ENCODE measurements around the gene PSRC1.

PSRC1 gene

DNA sequence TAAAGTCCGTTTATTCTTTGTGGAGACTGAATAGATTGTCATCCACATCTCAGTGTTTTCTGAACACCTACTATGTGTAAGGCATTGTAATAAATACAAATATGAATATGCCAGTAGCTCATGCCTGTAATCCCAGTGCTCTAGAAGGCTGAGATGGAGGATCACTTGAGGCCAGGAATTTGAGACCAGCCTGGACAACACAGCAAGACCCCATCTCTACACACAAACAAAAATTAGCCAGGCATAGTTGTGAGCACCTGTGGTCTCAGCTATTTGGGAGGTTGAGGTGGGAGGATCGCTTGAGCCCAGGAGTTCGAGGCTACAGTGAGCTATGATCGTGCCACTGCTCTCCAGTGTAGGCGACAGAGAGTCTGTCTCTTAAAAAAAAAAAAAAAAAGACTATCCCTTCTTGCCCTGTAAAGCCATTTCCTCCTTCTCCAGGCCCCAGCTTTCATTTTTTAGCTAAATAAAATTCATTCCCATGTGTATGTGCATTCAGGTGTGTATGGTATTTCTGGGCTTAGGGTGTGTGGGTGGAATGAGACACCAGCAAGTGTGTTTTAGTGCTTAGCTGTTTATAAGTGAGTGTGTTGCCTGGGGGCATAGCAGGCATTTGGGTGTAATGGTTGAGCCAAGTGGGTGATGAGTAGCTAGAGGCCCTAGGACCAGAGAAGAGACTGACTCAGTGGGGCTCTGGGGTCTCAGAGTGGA, 25.8 kb downstream of the PSRC1 start:
- DNase-seq = no peak

DNA sequence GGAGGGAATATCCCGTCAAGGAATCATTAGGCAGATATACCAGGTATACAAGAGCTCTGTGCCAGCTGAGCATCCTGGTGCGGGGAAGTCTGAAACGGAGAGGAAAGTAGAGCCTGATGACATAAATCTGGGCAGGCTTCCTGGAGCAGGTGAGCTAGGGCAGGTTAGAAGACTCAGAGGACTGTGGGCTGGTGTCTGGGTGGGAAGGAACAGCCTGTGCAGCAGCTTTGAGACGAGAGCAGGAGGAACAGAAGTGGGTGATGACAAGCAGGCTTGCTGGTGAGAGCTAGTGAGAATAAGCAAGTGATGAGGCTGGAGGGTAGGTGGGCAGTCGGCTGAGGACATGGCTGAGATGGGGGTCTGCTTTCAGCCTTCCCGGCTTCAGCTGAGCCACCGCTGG, 26.9 kb downstream of the PSRC1 start:
- peak; percentile 30 for DNase-seq

DNA sequence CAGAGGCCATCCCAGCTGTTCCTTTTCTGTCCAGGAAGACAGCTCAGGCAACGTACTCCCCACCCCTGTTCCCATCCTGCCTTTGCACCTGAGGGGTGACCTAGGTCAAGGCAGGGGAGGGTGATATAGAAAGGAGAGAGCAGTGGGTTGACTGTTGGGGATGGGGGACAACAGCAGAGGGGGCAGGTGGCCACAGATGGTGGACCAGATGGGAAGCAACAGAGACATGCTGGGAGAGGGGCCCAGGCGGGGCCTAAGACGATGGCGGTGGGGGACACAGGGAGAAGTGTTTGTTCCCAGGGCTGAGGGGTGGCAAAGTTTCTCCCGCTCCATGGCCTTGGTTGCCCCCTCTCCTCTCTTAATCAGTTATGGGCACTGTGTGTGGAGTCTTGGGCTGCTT, 27.3 kb downstream of the PSRC1 start:
- DNase-seq = no peak

DNA sequence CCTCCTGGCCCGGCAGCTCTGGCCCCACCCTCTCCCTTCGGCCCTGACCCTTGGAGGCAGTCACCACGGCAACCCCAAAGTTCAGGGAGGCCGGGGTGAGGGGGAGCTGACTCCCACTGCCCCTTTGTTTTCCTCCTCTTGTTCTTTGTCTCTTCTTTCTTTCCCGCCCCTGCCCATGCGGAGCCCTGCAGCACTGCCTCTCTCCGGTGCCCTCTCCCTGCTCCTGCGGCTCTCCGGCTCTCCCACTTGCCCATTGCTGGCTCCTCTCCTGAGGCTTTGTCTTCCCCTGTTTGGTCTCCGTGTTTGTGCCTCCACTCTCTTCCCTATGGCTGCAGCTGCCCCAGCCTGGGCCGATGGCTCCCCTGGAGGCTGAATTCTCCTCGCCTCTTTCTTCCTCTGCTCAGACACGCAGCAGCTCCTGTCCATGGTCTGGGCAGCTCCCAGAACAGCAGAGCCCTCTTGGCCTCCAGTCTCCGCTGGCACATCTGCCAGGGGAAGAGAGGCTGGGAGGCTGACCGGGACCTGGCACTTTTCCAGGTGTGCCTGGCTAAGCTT, 27.8 kb downstream of the PSRC1 start:
- peak; percentile 85 for DNase-seq

DNA sequence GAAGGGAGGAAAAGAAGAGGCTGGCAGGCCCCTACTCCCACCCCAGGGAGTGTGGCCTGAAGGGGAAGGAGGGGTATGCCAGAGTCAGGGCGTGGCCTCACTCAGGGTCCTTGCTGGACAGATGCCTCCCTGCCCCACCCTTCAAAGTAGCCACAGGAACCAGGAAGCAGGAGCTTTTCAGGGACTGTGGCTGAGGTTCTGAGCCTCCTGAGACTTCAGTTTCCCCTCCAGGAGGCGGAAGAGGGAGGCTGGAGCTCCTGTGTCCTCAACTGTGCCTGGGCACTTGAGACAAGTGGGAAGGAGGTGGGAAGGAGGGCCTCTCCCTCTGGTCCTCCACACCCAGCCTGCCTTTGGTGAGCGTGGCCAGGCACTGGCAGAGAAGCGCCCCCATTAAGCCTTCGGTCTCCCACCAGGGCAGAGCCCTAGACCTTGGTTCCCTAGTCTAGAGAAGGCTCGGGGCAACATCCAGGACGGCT, 28.3 kb downstream of the PSRC1 start:
- peak; percentile 67 for DNase-seq

DNA sequence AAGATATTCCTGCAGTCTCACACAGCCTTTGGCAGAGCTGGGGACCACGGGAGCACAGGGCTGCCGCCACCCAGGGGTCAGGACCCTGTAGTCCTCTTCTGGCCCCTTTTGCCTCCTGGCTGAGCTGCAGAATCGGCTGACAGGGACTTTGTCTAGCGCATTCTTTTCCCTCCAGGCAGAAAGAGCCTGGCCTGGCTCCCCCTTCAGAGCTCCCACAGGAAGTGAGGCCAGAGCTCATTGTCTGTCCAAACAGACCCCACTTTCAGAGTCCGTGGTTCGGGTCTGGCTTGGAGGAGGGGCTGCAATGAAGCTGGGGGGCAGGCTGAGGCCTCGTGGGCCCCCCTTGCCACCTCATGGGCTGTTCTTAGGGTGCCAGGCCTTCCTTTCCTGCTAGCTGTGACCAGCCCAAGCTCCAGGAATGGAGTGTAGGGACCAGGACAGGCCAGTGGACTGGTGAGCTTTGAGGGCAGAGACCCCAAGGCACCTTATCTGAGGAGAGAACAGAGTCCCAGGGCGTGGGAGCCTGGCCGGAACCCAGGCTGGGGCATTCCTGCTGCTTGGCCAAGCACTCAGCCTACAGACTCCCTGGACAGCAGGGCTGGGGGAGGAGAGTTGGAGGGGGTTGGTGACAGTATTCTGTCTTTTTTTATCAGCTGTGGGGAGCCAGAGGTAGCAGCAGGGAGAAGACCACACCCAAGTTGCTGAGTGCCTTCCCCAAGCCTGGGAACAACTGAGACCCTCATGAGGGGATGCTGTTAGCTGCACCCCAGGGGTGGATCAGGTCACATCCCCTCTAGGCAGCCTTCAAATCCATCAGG, 28.9 kb downstream of the PSRC1 start:
- peak; percentile 80 for DNase-seq

DNA sequence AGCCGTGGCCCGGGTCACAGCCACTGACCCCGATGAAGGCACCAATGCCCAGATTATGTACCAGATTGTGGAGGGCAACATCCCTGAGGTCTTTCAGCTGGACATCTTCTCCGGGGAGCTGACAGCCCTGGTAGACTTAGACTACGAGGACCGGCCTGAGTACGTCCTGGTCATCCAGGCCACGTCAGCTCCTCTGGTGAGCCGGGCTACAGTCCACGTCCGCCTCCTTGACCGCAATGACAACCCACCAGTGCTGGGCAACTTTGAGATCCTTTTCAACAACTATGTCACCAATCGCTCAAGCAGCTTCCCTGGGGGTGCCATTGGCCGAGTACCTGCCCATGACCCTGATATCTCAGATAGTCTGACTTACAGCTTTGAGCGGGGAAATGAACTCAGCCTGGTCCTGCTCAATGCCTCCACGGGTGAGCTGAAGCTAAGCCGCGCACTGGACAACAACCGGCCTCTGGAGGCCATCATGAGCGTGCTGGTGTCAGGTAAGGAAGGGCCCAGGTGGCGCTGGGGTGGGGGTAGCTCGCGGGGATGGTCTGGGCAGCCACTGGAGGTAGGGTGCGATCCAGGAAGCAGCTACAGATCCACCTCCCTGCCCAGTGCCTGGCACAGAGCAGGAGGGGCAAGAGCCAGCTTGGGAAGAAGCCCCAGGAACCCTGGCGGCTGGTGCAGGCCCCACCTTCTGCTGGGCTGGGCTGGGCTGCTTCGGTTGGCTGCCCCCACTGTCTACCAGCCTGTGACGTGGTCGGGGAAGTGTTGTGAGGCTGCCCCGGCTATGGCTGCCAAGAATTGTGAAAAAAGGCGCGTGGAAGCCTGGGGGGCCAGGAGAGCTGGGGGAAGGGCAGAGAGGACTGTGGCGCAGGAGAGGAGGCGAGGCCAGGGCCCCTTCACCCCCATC, 29.8 kb downstream of the PSRC1 start:
- DNase-seq = peak; percentile 78

DNA sequence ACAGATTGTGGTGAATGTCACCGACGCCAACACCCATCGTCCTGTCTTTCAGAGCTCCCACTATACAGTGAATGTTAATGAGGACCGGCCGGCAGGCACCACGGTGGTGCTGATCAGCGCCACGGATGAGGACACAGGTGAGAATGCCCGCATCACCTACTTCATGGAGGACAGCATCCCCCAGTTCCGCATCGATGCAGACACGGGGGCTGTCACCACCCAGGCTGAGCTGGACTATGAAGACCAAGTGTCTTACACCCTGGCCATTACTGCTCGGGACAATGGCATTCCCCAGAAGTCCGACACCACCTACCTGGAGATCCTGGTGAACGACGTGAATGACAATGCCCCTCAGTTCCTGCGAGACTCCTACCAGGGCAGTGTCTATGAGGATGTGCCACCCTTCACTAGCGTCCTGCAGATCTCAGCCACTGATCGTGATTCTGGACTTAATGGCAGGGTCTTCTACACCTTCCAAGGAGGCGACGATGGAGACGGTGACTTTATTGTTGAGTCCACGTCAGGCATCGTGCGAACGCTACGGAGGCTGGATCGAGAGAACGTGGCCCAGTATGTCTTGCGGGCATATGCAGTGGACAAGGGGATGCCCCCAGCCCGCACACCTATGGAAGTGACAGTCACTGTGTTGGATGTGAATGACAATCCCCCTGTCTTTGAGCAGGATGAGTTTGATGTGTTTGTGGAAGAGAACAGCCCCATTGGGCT, 30.6 kb downstream of the PSRC1 start:
- no peak for DNase-seq

DNA sequence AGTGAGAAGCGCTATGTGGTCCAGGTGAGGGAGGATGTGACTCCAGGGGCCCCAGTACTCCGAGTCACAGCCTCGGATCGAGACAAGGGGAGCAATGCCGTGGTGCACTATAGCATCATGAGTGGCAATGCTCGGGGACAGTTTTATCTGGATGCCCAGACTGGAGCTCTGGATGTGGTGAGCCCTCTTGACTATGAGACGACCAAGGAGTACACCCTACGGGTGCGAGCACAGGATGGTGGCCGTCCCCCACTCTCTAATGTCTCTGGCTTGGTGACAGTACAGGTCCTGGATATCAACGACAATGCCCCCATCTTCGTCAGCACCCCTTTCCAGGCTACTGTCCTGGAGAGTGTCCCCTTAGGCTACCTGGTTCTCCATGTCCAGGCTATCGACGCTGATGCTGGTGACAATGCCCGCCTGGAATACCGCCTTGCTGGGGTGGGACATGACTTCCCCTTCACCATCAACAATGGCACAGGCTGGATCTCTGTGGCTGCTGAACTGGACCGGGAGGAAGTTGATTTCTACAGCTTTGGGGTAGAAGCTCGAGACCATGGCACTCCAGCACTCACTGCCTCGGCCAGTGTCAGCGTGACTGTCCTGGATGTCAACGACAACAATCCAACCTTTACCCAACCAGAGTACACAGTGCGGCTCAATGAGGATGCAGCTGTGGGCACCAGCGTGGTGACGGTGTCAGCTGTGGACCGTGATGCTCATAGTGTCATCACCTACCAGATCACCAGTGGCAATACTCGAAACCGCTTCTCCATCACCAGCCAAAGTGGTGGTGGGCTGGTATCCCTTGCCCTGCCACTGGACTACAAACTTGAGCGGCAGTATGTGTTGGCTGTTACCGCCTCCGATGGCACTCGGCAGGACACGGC, 31.4 kb downstream of the PSRC1 start:
- DNase-seq = no peak

DNA sequence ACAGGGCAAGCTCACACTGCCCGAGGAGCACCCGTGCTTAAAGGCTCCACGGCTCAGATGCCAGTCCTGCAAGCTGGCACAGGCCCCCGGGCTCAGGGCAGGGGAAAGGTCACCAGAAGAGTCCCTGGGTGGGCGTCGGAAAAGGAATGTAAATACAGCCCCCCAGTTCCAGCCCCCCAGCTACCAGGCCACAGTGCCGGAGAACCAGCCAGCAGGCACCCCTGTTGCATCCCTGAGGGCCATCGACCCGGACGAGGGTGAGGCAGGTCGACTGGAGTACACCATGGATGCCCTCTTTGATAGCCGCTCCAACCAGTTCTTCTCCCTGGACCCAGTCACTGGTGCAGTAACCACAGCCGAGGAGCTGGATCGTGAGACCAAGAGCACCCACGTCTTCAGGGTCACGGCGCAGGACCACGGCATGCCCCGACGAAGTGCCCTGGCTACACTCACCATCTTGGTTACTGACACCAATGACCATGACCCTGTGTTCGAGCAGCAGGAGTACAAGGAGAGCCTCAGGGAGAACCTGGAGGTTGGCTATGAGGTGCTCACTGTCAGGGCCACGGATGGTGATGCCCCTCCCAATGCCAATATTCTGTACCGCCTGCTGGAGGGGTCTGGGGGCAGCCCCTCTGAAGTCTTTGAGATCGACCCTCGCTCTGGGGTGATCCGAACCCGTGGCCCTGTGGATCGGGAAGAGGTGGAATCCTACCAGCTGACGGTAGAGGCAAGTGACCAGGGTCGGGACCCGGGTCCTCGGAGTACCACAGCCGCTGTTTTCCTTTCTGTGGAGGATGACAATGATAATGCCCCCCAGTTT, 32.3 kb downstream of the PSRC1 start:
- DNase-seq = no peak

DNA sequence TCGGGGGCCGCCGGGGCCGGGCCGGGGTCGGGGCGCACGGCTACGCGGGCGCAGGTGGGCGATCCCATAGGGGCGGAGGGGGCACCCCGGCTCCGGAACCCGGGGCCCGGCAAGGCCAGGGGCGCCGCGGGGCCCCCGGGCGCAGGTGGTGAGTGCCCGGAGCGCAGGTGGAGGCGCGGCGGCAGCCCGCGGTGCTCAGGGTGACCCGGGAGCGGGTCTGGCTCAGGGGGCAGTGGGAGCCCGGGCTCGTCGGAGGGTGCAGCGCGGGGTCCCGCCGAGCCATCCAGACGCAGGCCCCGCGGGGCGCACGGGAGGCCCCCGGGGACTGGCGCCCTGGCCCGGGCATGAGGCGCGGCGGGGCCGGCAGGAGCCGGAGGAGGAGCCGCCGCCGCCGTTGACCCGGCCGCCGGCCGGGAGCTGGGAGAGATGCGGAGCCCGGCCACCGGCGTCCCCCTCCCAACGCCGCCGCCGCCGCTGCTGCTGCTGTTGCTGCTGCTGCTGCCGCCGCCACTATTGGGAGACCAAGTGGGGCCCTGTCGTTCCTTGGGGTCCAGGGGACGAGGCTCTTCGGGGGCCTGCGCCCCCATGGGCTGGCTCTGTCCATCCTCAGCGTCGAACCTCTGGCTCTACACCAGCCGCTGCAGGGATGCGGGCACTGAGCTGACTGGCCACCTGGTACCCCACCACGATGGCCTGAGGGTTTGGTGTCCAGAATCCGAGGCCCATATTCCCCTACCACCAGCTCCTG, 33.1 kb downstream of the PSRC1 start:
- DNase-seq = peak; percentile 48

DNA sequence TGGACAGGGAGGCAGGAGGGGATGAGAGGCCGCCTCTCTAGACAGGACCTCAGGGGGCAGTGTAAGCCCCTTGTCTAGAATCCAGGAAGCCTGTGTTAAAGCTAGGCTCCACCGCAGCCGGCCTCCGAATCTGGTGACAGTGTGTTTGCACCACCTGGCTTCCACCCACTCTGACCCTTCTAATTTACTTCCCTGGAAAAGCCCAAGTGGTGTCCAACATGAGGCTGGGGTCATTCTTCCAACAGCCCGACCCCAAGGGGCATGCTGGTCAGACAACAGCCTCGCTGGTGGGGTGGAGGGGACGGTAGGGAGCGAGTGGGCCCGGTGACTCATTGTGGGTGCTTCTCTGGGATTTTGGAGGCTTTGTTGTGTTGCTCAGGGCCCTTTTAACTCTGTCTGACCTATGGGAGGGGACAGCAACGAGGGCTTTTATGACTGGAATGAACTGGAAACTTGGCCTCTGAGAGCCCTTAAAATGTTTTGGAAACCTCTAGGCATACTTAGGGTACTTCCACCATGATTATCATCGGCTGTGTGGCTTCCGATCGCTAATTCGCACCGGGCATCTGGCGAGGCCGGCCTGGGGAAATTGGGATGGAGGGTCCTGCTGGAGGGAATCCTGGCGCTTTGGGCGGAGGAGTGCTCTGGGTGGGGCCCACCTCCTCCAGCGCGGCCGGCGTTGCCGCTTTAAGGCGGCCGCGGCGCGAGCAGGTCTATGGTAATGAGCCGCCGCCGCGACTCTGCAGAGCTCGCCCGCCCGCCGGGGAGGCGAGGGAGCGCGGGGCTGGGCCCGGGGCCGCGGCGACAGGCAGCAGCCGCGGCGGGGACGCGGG, 33.9 kb downstream of the PSRC1 start, which contains the start of gene CELSR2:
TSS of gene CELSR2 (plus strand) at position 743 of the 833 bp plus-strand sequence. CDS start 541 bp downstream, outside the sequence.
- DNase-seq = peak; percentile 91

DNA sequence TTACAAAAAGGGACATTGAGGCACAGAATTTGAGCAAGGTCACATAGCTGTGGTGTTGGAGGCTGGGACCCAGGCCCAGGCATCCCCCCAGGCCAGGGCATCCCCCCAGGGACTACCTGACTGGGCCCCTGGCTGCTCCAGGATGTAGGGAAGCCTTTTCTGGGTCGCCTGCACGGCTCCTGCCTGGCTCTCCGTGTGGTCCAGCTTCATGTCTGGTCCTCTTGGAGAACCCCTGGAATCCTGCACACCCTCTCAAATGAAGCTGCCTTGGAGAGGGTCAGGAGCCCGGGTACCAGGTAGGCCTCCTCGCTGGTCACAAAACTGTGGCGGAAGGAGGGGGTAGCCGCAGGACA, 34.5 kb downstream of the PSRC1 start:
- no peak for DNase-seq

DNA sequence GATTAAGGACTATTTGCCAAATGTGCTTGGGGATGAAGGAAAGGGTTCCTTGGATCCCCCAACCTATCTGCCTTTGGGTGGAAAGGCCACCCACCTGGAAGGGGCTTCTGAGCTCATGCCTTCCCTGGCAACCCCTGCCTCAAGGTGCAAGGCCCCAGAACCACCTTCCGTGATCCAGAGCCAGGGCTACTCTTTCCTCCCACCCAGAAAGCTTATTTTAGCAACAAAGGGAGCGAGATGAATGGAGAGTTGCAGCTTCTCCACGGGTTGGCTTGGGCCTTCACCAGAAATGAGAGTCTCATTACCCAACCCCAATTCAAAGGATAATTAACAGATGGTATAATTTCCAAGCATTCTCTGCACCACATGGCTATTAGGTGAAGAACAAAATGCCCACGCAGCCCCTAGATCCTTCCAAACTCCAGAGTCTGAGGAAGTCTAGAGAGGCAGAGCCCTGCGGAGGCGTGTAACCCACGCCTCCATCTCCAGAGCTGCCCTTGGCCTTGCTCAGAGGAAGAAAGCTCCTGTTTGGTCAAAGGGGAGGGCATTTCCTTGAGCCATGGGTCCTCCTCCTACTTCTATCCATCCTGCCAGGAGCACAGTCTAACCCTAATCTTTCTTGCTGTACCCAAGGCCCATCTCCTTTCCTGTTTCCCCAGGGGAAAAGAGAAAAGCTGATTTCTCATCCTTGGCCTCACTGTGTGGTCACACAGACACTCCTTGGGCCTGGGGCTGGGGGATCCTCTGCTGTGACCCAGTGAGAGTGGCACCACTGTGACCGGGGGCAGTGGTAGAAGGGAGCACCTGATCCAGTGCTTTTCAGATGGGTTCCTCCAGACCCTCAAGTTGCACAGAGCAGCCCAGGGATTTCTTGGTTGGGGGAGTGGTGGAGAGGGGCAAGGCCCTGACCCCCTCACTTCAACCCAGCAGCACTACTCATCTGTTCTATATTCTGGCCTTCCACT, 35.3 kb downstream of the PSRC1 start:
- DNase-seq = no peak

DNA sequence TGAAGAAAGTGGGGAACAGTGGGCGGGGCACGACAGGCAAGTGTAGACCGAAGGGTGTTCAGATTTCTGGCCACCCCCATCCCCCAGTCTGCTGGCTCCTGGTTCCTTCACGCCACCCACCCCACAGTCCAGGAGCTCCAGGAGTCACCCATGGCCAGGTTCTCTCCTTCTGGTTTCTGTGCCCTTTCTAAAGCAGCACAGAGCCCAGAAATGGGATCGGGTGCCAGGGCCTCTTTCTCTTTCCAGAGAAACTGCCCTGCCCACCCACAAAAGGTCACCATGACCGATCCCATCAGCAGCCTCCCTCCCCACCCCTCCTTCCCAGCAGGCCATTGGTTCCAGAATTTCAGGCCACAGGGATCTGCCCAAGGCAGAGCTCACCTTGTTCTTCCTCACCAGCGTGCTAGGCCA, 36.8 kb downstream of the PSRC1 start:
- no peak for DNase-seq

DNA sequence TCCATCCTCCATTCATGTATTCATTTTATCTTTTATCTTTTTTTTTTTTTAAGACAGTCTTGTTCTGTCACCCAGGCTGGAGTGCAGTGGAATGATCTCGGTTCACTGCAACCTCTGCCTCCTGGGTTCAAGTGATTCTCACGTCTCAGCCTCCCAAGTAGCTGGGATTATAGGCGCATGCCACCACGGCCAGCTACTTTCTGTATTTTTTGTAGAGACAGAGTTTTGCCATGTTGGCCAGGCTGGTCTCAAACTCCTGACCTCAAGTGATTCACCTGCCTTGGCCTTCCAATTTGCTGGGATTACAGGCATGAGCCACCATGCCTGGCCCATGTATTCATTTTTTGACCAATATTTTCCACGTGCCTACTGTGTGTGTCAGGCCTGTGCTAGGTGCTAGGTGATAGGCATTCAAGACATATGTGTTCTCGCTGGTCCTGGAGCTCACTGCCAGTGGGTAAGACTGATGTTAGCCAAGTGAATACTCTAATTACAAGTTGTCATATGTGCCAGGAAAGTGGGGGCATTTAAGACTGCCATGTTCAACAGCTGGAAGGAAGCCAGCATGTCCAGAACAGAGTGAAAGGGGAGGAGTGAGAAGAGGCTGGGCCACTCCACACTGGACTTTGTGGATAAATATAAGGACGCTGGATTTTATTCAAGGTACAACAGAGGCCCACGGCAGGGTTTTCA, 38.9 kb downstream of the PSRC1 start:
- no peak for DNase-seq
